ENCODE results near the gene BCKDHB.
"Not testable (repeated sequence)": the region's sequence is repeated elsewhere in the genome, so short reads cannot be mapped to it uniquely, and the experiment has no call there.

Gene BCKDHB

GRCh38 chr6:80106418-80107235, at the start of gene BCKDHB:
Gene BCKDHB, plus strand, starts transcription at chr6:80106671. Its CDS starts 23 bp downstream, at chr6:80106694.
- CTCF ChIA-PET = interaction anchor here (0.7 to 0.9 kb wide), 2 partner anchors 161 to 171 kb away, joined by 3 read pairs; no protein-coding TSS in a partner anchor
- TF ChIP-seq CTBP1 (IDR thresholded peaks at IDR 0.05; ENCODE audit: borderline replicate concordance) (no peak), ELF4 (IDR thresholded peaks at IDR 0.05) (peak; percentile 25; the same call in 1 of the 2 replicates), PKNOX1 (IDR thresholded peaks at IDR 0.05) (no peak)
- POLR2A ChIA-PET = interaction anchor here (0.6 to 1.5 kb wide), 11 partner anchors 8 to 467 kb away, joined by 3 to 9 read pairs (median 3); partner anchors contain the start of gene TTK
- peak; percentile 96 for DNase-seq (ENCODE audit: extremely low spot score)

GRCh38 chr6:80060774-80061173, 45.7 kb upstream of the BCKDHB start:
- DNase-seq (ENCODE audit: extremely low spot score) = no peak
- CTCF ChIA-PET = no interaction called here
- POLR2A ChIA-PET = no interaction called here
- no peak for TF ChIP-seq FOXM1 (IDR thresholded peaks at IDR 0.05; ENCODE audit: borderline replicate concordance)
- TF ChIP-seq ARNT (IDR thresholded peaks at IDR 0.05) = no peak

GRCh38 chr6:80068146-80068545, 38.3 kb upstream of the BCKDHB start:
- POLR2A ChIA-PET; CTCF ChIA-PET; DNase-seq (ENCODE audit: extremely low spot score): not testable (repeated sequence)

- POLR2A ChIA-PET; CTCF ChIA-PET; DNase-seq (ENCODE audit: extremely low spot score): not testable (repeated sequence)
Measured at GRCh38 chr6:80070431-80070830, 36.0 kb upstream of the BCKDHB start.

GRCh38 chr6:80077067-80077466, 29.4 kb upstream of the BCKDHB start:
- CTCF ChIA-PET = no interaction called here
- DNase-seq (ENCODE audit: extremely low spot score) = no peak
- POLR2A ChIA-PET = no interaction called here
- TF ChIP-seq SP1 (IDR thresholded peaks at IDR 0.05) (no peak), SUZ12 (IDR thresholded peaks at IDR 0.05) (no peak), TARDBP (IDR thresholded peaks at IDR 0.05) (no peak), FOXK2 (IDR thresholded peaks at IDR 0.05) (no peak), ARNT (IDR thresholded peaks at IDR 0.05) (no peak), PKNOX1 (IDR thresholded peaks at IDR 0.05) (no peak), LEF1 (IDR thresholded peaks at IDR 0.05; ENCODE audit: borderline replicate concordance) (no peak)

GRCh38 chr6:80088637-80089036, 17.8 kb upstream of the BCKDHB start:
- TF ChIP-seq SP1 (IDR thresholded peaks at IDR 0.05) (no peak), FOXA1 (IDR thresholded peaks at IDR 0.05) (no peak), NFRKB (IDR thresholded peaks at IDR 0.05) (no peak), FOXM1 (IDR thresholded peaks at IDR 0.05; ENCODE audit: borderline replicate concordance) (no peak), ELF4 (IDR thresholded peaks at IDR 0.05) (no peak), BHLHE40 (IDR thresholded peaks at IDR 0.05; ENCODE audit: borderline replicate concordance) (no peak), LEF1 (IDR thresholded peaks at IDR 0.05; ENCODE audit: borderline replicate concordance) (no peak), CTBP1 (IDR thresholded peaks at IDR 0.05; ENCODE audit: borderline replicate concordance) (no peak), SUZ12 (IDR thresholded peaks at IDR 0.05) (no peak), L3MBTL2 (conservative IDR thresholded peaks at IDR 0.05) (no peak), HDGF (IDR thresholded peaks at IDR 0.05; ENCODE audit: borderline replicate concordance) (no peak), PKNOX1 (IDR thresholded peaks at IDR 0.05) (no peak), FOXK2 (IDR thresholded peaks at IDR 0.05) (no peak), ZNF384 (IDR thresholded peaks at IDR 0.05) (no peak), TARDBP (IDR thresholded peaks at IDR 0.05) (no peak), ARNT (IDR thresholded peaks at IDR 0.05) (no peak)
- CTCF ChIA-PET = no interaction called here
- POLR2A ChIA-PET = no interaction called here
- no peak for DNase-seq (ENCODE audit: extremely low spot score)

GRCh38 chr6:80091506-80091905, 15.0 kb upstream of the BCKDHB start:
- ChIA-PET CTCF (no interaction called here), POLR2A (no interaction called here)
- no peak for TF ChIP-seq SUZ12 (IDR thresholded peaks at IDR 0.05)
- TF ChIP-seq FOXA1 (IDR thresholded peaks at IDR 0.05) = no peak
- no peak for TF ChIP-seq ZNF384 (IDR thresholded peaks at IDR 0.05)
- TF ChIP-seq NFRKB (IDR thresholded peaks at IDR 0.05) = no peak
- no peak for TF ChIP-seq FOXK2 (IDR thresholded peaks at IDR 0.05)
- no peak for DNase-seq (ENCODE audit: extremely low spot score)

GRCh38 chr6:80094017-80094416, 12.5 kb upstream of the BCKDHB start:
- DNase-seq (ENCODE audit: extremely low spot score) = peak; percentile 26
- ChIA-PET CTCF (interaction anchor here (0.7 kb wide), 2 partner anchors 243 to 550 kb away, joined by 4 to 5 read pairs; no protein-coding TSS in a partner anchor), POLR2A (no interaction called here)

More at GRCh38 chr6:80094017-80094416, 12.5 kb upstream of the BCKDHB start:
- TF ChIP-seq BHLHE40 (IDR thresholded peaks at IDR 0.05; ENCODE audit: borderline replicate concordance) = no peak
- TF ChIP-seq PKNOX1 (IDR thresholded peaks at IDR 0.05) = no peak
- no peak for TF ChIP-seq CTBP1 (IDR thresholded peaks at IDR 0.05; ENCODE audit: borderline replicate concordance)
- TF ChIP-seq HDGF (IDR thresholded peaks at IDR 0.05; ENCODE audit: borderline replicate concordance) = no peak
- no peak for TF ChIP-seq FOXK2 (IDR thresholded peaks at IDR 0.05)
- no peak for TF ChIP-seq L3MBTL2 (conservative IDR thresholded peaks at IDR 0.05)
- no peak for TF ChIP-seq SP1 (IDR thresholded peaks at IDR 0.05)
- no peak for TF ChIP-seq FOXA1 (IDR thresholded peaks at IDR 0.05)
- no peak for TF ChIP-seq ZNF384 (IDR thresholded peaks at IDR 0.05)
- TF ChIP-seq SUZ12 (IDR thresholded peaks at IDR 0.05) = no peak
- no peak for TF ChIP-seq ARNT (IDR thresholded peaks at IDR 0.05)
- TF ChIP-seq LEF1 (IDR thresholded peaks at IDR 0.05; ENCODE audit: borderline replicate concordance) = no peak
- TF ChIP-seq ELF4 (IDR thresholded peaks at IDR 0.05) = no peak
- TF ChIP-seq TARDBP (IDR thresholded peaks at IDR 0.05) = no peak
